ENCODE measurements around the gene ANO1. TPM values are rescaled to one million over a fixed set of nuclear protein-coding genes. Genes with fewer than 3 reads are reported as not detected.

ANO1 gene
- total and polyA plus RNA-seq, 4 donors = 7.8 to 64.8 (median 32.2) TPM

DNA sequence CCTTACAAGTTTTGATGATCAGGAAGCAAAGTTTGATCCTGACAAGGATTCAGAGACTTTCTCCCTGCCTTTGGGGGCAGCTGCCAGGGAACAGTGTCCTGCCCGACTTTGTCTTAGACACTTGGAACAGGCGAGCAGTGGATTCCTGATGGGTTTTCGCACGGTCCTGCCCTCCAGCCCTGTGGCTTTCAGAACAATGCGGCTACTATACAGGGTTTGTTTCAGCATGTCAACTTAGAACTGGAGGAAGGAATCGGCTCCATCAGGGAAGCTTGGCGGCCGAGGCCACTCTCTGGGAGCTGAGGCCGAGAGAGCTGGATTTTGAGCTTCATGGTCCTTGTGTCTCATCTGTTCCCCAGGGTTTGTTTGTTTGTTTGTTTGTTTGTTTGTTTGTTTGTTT lies 11.5 kb downstream of the ANO1 start:
- Histone ChIP-seq H3K27ac (ENCODE audit: low read depth in 1 of 2, low read length in 2 of 2) (no peak overlapping the region), H3K4me3 (ENCODE audit: low read depth in 1 of 3, low read length in 3 of 3) (no peak overlapping the region), H3K9me3 (ENCODE audit: control insufficient read depth in 4 of 4, low read length in 3 of 4) (no peaks in the 10 kb centered on the region), H3K9ac (ENCODE audit: low read depth in 1 of 2, low read length in 2 of 2) (no peak overlapping the region), H3K36me3 (ENCODE audit: control insufficient read depth in 4 of 4, insufficient read depth in 3 of 4, low read depth in 1 of 4, low read length in 3 of 4) (peaks cover 0 to 7% (median 2%) of the 10 kb centered on the region in 4 donors), H3K27me3 (ENCODE audit: control insufficient read depth in 4 of 4, insufficient read depth in 4 of 4, low read length in 3 of 4) (no peaks in the 10 kb centered on the region), H3K4me1 (ENCODE audit: control insufficient read depth in 4 of 4, insufficient read depth in 4 of 4, low read length in 3 of 4) (peaks cover 12 to 29% (median 25%) of the 10 kb centered on the region in 4 donors)
- DNase-seq (ENCODE audit: low spot score) = no peak
- 88% methylated on average over 9 of the region's 9 CpGs for WGBS
- TF ChIP-seq EGR1 (IDR thresholded peaks at IDR 0.05; ENCODE audit: low read depth in 2 of 2) (no peak), RAD21 (IDR thresholded peaks at IDR 0.05) (no peak), HNF4G (IDR thresholded peaks at IDR 0.05) (no peak), FOXA2 (IDR thresholded peaks at IDR 0.05) (no peak), GABPA (IDR thresholded peaks at IDR 0.05 in 1 of 2, conservative IDR thresholded peaks at IDR 0.05 in 1 of 2) (no peak)
- TF ChIP-seq, protein P1, sequence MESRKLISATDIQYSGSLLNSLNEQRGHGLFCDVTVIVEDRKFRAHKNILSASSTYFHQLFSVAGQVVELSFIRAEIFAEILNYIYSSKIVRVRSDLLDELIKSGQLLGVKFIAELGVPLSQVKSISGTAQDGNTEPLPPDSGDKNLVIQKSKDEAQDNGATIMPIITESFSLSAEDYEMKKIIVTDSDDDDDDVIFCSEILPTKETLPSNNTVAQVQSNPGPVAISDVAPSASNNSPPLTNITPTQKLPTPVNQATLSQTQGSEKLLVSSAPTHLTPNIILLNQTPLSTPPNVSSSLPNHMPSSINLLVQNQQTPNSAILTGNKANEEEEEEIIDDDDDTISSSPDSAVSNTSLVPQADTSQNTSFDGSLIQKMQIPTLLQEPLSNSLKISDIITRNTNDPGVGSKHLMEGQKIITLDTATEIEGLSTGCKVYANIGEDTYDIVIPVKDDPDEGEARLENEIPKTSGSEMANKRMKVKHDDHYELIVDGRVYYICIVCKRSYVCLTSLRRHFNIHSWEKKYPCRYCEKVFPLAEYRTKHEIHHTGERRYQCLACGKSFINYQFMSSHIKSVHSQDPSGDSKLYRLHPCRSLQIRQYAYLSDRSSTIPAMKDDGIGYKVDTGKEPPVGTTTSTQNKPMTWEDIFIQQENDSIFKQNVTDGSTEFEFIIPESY (IDR thresholded peaks at IDR 0.05) = no peak
- TF ChIP-seq, protein P2, sequence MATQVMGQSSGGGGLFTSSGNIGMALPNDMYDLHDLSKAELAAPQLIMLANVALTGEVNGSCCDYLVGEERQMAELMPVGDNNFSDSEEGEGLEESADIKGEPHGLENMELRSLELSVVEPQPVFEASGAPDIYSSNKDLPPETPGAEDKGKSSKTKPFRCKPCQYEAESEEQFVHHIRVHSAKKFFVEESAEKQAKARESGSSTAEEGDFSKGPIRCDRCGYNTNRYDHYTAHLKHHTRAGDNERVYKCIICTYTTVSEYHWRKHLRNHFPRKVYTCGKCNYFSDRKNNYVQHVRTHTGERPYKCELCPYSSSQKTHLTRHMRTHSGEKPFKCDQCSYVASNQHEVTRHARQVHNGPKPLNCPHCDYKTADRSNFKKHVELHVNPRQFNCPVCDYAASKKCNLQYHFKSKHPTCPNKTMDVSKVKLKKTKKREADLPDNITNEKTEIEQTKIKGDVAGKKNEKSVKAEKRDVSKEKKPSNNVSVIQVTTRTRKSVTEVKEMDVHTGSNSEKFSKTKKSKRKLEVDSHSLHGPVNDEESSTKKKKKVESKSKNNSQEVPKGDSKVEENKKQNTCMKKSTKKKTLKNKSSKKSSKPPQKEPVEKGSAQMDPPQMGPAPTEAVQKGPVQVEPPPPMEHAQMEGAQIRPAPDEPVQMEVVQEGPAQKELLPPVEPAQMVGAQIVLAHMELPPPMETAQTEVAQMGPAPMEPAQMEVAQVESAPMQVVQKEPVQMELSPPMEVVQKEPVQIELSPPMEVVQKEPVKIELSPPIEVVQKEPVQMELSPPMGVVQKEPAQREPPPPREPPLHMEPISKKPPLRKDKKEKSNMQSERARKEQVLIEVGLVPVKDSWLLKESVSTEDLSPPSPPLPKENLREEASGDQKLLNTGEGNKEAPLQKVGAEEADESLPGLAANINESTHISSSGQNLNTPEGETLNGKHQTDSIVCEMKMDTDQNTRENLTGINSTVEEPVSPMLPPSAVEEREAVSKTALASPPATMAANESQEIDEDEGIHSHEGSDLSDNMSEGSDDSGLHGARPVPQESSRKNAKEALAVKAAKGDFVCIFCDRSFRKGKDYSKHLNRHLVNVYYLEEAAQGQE (IDR thresholded peaks at IDR 0.05) = no peak

DNA sequence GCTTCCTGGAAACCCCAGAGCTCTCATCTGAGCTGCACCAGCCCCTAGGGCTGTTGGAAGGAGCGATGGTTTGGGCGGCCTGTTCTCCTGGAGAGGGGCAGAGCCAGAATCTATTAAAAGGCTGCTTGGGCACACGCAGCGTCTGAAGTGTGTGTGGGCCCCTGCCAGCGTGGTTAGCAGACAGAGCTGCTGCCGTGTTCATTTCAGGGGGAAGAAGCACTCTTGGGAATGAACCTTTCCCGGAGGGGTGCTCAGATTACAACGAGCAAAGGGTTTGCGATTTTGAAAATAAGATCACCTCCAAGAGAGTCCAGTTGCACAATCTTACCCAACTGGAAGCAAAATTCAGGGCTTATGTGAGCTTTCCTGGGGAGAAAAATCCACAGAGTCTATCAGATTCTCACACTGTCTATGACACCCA lies 12.9 kb downstream of the ANO1 start:
- WGBS = 74% methylated on average over 9 of the region's 9 CpGs
- DNase-seq (ENCODE audit: low spot score) = no peak

More for the DNA sequence above, 12.9 kb downstream of the ANO1 start:
- no peak overlapping the region for H3K27ac ChIP-seq (ENCODE audit: low read depth in 1 of 2, low read length in 2 of 2)
- H3K27me3 ChIP-seq (ENCODE audit: control insufficient read depth in 4 of 4, insufficient read depth in 4 of 4, low read length in 3 of 4) = no peaks in the 10 kb centered on the region
- H3K36me3 ChIP-seq (ENCODE audit: control insufficient read depth in 4 of 4, insufficient read depth in 3 of 4, low read depth in 1 of 4, low read length in 3 of 4) = peaks cover 0 to 7% (median 2%) of the 10 kb centered on the region in 4 donors
- peaks cover 6 to 16% (median 12%) of the 10 kb centered on the region in 4 donors for H3K4me1 ChIP-seq (ENCODE audit: control insufficient read depth in 4 of 4, insufficient read depth in 4 of 4, low read length in 3 of 4)
- H3K9me3 ChIP-seq (ENCODE audit: control insufficient read depth in 4 of 4, low read length in 3 of 4) = no peaks in the 10 kb centered on the region
- no peak overlapping the region for H3K9ac ChIP-seq (ENCODE audit: low read depth in 1 of 2, low read length in 2 of 2)
- TF ChIP-seq HNF4G (IDR thresholded peaks at IDR 0.05) (no peak), JUND (IDR thresholded peaks at IDR 0.05) (no peak), TAF1 (conservative IDR thresholded peaks at IDR 0.05) (no peak), HNF4A (conservative IDR thresholded peaks at IDR 0.05) (no peak), GABPA (IDR thresholded peaks at IDR 0.05 in 1 of 2, conservative IDR thresholded peaks at IDR 0.05 in 1 of 2) (no peak), YY1 (IDR thresholded peaks at IDR 0.05) (no peak)
- TF ChIP-seq, protein P3, sequence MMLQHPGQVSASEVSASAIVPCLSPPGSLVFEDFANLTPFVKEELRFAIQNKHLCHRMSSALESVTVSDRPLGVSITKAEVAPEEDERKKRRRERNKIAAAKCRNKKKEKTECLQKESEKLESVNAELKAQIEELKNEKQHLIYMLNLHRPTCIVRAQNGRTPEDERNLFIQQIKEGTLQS (IDR thresholded peaks at IDR 0.05) = no peak
- TF ChIP-seq, protein P2 (IDR thresholded peaks at IDR 0.05) = no peak
- H3K4me3 ChIP-seq (ENCODE audit: low read depth in 1 of 3, low read length in 3 of 3) = no peak overlapping the region

Data from liver (tissue), 9 donors.